ENCODE results near the gene SPATS2L. TPM values are rescaled to one million over a fixed set of nuclear protein-coding genes. Genes with fewer than 3 reads are reported as not detected.

SPATS2L gene
- polyA plus RNA-seq, 2 of the 4 experiments (the other 2 are of a cell fraction), result 85.2 to 202 TPM

GRCh38 chr2:200376513-200377354 is 70.2 kb downstream of the SPATS2L start:
- ATAC-seq (no peak; a peak in 1 of 6 replicates), DNase-seq (ENCODE audit: low read depth in 1 of 2, low spot score in 1 of 2) (no peak), FAIRE-seq (no peak)
- H3K9me3 ChIP-seq, result no peaks in the 10 kb centered on the region
- H3K27ac ChIP-seq, result peak overlapping the region; percentile 42 to 70; a peak in 4 of 6 replicates
- no peak overlapping the region for H3K4me3 ChIP-seq
- TF ChIP-seq HOXA7 (CRISPR knock-in tag; IDR thresholded peaks at IDR 0.05), result no peak
- no peak for TF ChIP-seq GATA3 (IDR thresholded peaks at IDR 0.05; ENCODE audit: borderline replicate concordance)
- TF ChIP-seq BHLHE40 (IDR thresholded peaks at IDR 0.05; ENCODE audit: low read depth, low read length), result no peak
- no peak for TF ChIP-seq EHMT2 (IDR thresholded peaks at IDR 0.05; ENCODE audit: low read depth)
- TF ChIP-seq JUN (IDR thresholded peaks at IDR 0.05), result no peak
- H3K4me1 ChIP-seq, result peaks cover 92% of the 10 kb centered on the region
- ChIA-PET CTCF (interaction anchor here (0.6 to 1.0 kb wide), 3 partner anchors 9 to 240 kb away, joined by 3 read pairs; no protein-coding TSS in a partner anchor), POLR2A (no interaction called here)
- H3K4me2 ChIP-seq, result peak overlapping the region; percentile 55
- WGBS (ENCODE audit: missing lambda C conversion rate), result 73% methylated on average over 15 of the region's 15 CpGs

DNA sequence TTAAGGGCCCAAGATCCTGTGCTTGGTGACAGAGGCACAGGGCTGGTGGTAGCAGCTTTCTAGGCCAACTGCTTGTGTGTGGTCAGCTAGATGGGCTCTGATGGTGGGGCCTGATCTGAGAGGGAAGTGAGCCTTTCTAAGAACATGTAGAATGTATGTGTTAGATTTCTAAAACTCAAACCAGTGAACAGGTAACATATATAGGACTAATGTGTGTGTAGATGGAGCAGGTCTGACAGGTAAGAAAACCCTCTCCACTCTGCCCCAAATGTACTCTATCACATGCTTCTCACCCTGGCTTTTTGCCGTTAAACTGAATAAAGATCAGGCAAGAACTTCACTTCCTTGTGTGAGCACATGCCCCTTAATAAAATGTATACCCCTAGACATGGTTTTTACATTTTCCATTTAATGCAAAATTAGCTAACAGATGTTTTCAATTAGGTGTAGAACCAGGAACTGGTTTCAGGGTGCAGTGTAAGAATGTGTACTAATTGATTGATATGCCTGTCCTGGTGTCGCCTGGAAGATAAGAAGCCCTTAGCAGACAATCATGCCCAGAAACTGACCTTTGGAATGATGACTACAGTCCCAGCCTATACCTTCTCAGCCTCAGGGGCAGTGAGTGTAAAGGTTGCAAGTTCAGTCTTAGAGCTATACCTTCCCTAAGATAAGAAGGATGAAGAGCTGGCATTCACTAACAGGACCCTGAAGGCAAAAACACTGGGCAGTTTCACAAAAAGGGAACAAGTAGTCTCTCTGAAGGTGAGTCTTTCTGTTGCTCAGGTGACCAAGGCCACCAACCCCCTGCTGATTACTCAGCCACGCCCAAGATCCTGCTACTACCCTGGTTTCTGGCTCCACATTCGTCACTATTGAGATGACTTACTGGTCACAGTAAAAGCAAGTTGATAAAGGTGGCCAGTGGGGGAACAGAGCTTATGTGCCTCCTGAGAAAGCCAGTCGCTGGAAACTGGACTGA is 71.2 kb downstream of the SPATS2L start:
- DNase-seq (ENCODE audit: low read depth in 1 of 2, low spot score in 1 of 2) (peak in 1 of 2 experiments; percentile 25), ATAC-seq (peak in 1 of 2 experiments; percentile 69; a peak in 4 of 6 replicates), FAIRE-seq (no peak)
- H3K9me3 ChIP-seq, result no peaks in the 10 kb centered on the region
- TF ChIP-seq POLR2A (IDR thresholded peaks at IDR 0.05; ENCODE audit: low read length) (no peak), KDM1A (IDR thresholded peaks at IDR 0.05; ENCODE audit: low read depth) (no peak), TFCP2L1 (CRISPR knock-in tag; IDR thresholded peaks at IDR 0.05) (no peak), CHD2 (IDR thresholded peaks at IDR 0.05; ENCODE audit: low read length, partially characterized antibody) (no peak), BCL3 (IDR thresholded peaks at IDR 0.05) (no peak), RCOR1 (IDR thresholded peaks at IDR 0.05; ENCODE audit: low read depth, low read length) (no peak), RAD21 (conservative IDR thresholded peaks at IDR 0.05 in 1 of 2, IDR thresholded peaks at IDR 0.05 in 1 of 2) (no peak), ZFP36 (IDR thresholded peaks at IDR 0.05; ENCODE audit: borderline replicate concordance, partially characterized antibody) (no peak), HOXA7 (CRISPR knock-in tag; IDR thresholded peaks at IDR 0.05) (no peak), PHF8 (IDR thresholded peaks at IDR 0.05; ENCODE audit: borderline replicate concordance, low read depth) (no peak), ZSCAN20 (CRISPR knock-in tag; IDR thresholded peaks at IDR 0.05) (no peak), ZC3H11A (IDR thresholded peaks at IDR 0.05) (no peak), HDAC2 (IDR thresholded peaks at IDR 0.05) (no peak), BHLHE40 (IDR thresholded peaks at IDR 0.05; ENCODE audit: low read depth, low read length) (no peak), KDM5A (IDR thresholded peaks at IDR 0.05) (no peak), HEYL (CRISPR knock-in tag; IDR thresholded peaks at IDR 0.05) (no peak), RNF2 (IDR thresholded peaks at IDR 0.05; ENCODE audit: borderline replicate concordance, low read depth) (no peak)
- TF ChIP-seq, protein P1, sequence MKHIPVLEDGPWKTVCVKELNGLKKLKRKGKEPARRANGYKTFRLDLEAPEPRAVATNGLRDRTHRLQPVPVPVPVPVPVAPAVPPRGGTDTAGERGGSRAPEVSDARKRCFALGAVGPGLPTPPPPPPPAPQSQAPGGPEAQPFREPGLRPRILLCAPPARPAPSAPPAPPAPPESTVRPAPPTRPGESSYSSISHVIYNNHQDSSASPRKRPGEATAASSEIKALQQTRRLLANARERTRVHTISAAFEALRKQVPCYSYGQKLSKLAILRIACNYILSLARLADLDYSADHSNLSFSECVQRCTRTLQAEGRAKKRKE (CRISPR knock-in tag; IDR thresholded peaks at IDR 0.05; ENCODE audit: low read depth), result no peak
- POLR2A ChIA-PET, result no interaction called here
- H3K4me3 ChIP-seq, result no peak overlapping the region
- H3K4me1 ChIP-seq, result peaks cover 83% of the 10 kb centered on the region
- peak overlapping the region; percentile 42 to 70; a peak in 5 of 6 replicates for H3K27ac ChIP-seq
- 48% methylated on average over 5 of the region's 5 CpGs for WGBS (ENCODE audit: missing lambda C conversion rate)
- CTCF ChIA-PET, result interaction anchor here (1.1 kb wide), 1 partner anchor 9 kb away, joined by 3 read pairs; no protein-coding TSS in a partner anchor
- peak overlapping the region; percentile 55 for H3K4me2 ChIP-seq

Data from A549 (cell line).